Measurements from ENCODE around the gene RSPH4A.

RSPH4A gene

GRCh38 chr6:116672306-116672705 is 56.0 kb downstream of the RSPH4A start:
- H3K14ac ChIP-seq (ENCODE audit: low read length), result no peak overlapping the region
- no peaks in the 10 kb centered on the region for H3K36me3 ChIP-seq (replicated peaks in 1 of 2; ENCODE audit: control insufficient read depth in 2 of 2, insufficient read depth in 2 of 2, low read length in 2 of 2)
- no peak overlapping the region for H3K23ac ChIP-seq (ENCODE audit: low read depth, low read length, poor library complexity)
- no peak overlapping the region for H4K91ac ChIP-seq (ENCODE audit: low read depth, low read length, poor library complexity)
- H3K79me1 ChIP-seq (ENCODE audit: low read depth, low read length), result peaks cover 3% of the 10 kb centered on the region
- WGBS, 2 donors (ENCODE audit: extremely low coverage in 2 of 2, insufficient read length in 2 of 2, insufficient replicate concordance in 1 of 2), result no CpG with 5 or more reads among the region's 4 CpGs
- DNase-seq (ENCODE audit: low spot score), result no peak
- no peak overlapping the region for H2AFZ ChIP-seq (ENCODE audit: low read length)
- no peak overlapping the region for H2BK120ac ChIP-seq (ENCODE audit: low read depth, low read length)
- no peak overlapping the region for H3K9ac ChIP-seq (ENCODE audit: low read depth, low read length, poor library complexity)
- no peak overlapping the region for H2BK15ac ChIP-seq (ENCODE audit: low read length)
- H3K4me2 ChIP-seq (ENCODE audit: insufficient read depth, low read length, poor library complexity, severe bottlenecking), result no peak overlapping the region
- H2AK5ac ChIP-seq (ENCODE audit: low read depth, low read length), result no peak overlapping the region
- H4K8ac ChIP-seq (ENCODE audit: low read depth, low read length), result no peak overlapping the region
- peaks cover 0 to 1% of the 10 kb centered on the region in 2 donors for H3K4me1 ChIP-seq (ENCODE audit: control insufficient read depth in 2 of 2, insufficient read depth in 1 of 2, low read depth in 1 of 2, low read length in 2 of 2)
- H3K4me3 ChIP-seq (ENCODE audit: low read length in 2 of 2), result no peak overlapping the region
- H3K27ac ChIP-seq (replicated peaks; ENCODE audit: low read length), result no peak overlapping the region
- peaks cover 0 to 36% (median 0%) of the 10 kb centered on the region in 3 experiments for H3K27me3 ChIP-seq (ENCODE audit: control insufficient read depth in 3 of 3, insufficient read depth in 3 of 3, low read depth in 1 of 3, low read length in 3 of 3)
- no peaks in the 10 kb centered on the region for H3K9me3 ChIP-seq (replicated peaks in 1 of 2; ENCODE audit: control insufficient read depth in 2 of 2, insufficient read depth in 1 of 2, low read depth in 1 of 2, low read length in 2 of 2)
- no peak overlapping the region for H3K4ac ChIP-seq (ENCODE audit: low read length)
- H2BK5ac ChIP-seq (ENCODE audit: low read length), result no peak overlapping the region
- H3K18ac ChIP-seq (ENCODE audit: low read length), result no peak overlapping the region
- no peak overlapping the region for H2BK12ac ChIP-seq (ENCODE audit: low read length)

DNA sequence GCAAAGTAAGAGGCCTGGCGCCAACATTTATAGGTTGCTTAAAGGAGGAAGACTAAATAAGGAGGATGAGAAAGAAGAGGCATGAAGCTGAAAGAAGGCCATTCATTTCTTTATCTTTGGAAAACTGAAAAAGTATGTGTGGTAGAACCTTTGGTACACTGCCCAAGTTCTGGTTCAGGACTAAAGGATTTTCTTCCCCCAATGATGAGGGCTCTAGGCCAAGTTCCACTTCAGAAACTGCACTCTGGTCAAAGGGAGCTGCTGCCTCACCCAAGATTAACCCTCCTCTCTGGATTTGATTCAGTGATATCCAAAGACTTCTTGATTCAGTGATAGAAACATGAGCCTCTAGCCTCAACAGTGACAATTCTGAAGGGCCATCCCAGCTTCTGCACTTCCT is 59.7 kb downstream of the RSPH4A start:
- no peaks in the 10 kb centered on the region for H3K9me3 ChIP-seq (replicated peaks in 1 of 2; ENCODE audit: control insufficient read depth in 2 of 2, insufficient read depth in 1 of 2, low read depth in 1 of 2, low read length in 2 of 2)
- H3K4me3 ChIP-seq (ENCODE audit: low read length in 2 of 2), result no peak overlapping the region
- H3K36me3 ChIP-seq (replicated peaks in 1 of 2; ENCODE audit: control insufficient read depth in 2 of 2, insufficient read depth in 2 of 2, low read length in 2 of 2), result no peaks in the 10 kb centered on the region
- H3K23ac ChIP-seq (ENCODE audit: low read depth, low read length, poor library complexity), result no peak overlapping the region
- WGBS, 2 donors (ENCODE audit: extremely low coverage in 2 of 2, insufficient read length in 2 of 2, insufficient replicate concordance in 1 of 2), result no CpG with 5 or more reads among the region's 1 CpG
- no peak overlapping the region for H3K9ac ChIP-seq (ENCODE audit: low read depth, low read length, poor library complexity)
- H2AFZ ChIP-seq (ENCODE audit: low read length), result no peak overlapping the region
- H3K27me3 ChIP-seq (ENCODE audit: control insufficient read depth in 3 of 3, insufficient read depth in 3 of 3, low read depth in 1 of 3, low read length in 3 of 3), result peaks cover 0 to 36% (median 0%) of the 10 kb centered on the region in 3 experiments
- no peak overlapping the region for H3K4me2 ChIP-seq (ENCODE audit: insufficient read depth, low read length, poor library complexity, severe bottlenecking)
- H2BK120ac ChIP-seq (ENCODE audit: low read depth, low read length), result no peak overlapping the region
- H4K8ac ChIP-seq (ENCODE audit: low read depth, low read length), result no peak overlapping the region
- no peak overlapping the region for H3K27ac ChIP-seq (replicated peaks; ENCODE audit: low read length)
- no peak overlapping the region for H2AK5ac ChIP-seq (ENCODE audit: low read depth, low read length)
- no peak overlapping the region for H4K91ac ChIP-seq (ENCODE audit: low read depth, low read length, poor library complexity)
- no peak overlapping the region for H2BK5ac ChIP-seq (ENCODE audit: low read length)
- H3K4me1 ChIP-seq (ENCODE audit: control insufficient read depth in 2 of 2, insufficient read depth in 1 of 2, low read depth in 1 of 2, low read length in 2 of 2), result no peaks in the 10 kb centered on the region
- H2BK15ac ChIP-seq (ENCODE audit: low read length), result no peak overlapping the region
- no peak overlapping the region for H3K4ac ChIP-seq (ENCODE audit: low read length)
- H3K79me1 ChIP-seq (ENCODE audit: low read depth, low read length), result no peaks in the 10 kb centered on the region
- DNase-seq (ENCODE audit: low spot score), result no peak
- no peak overlapping the region for H3K14ac ChIP-seq (ENCODE audit: low read length)
- no peak overlapping the region for H3K18ac ChIP-seq (ENCODE audit: low read length)
- H2BK12ac ChIP-seq (ENCODE audit: low read length), result no peak overlapping the region

- Histone ChIP-seq H3K23ac (ENCODE audit: low read depth, low read length, poor library complexity) (peak within 1 kb of the TSS; percentile 8), H3K4me1 (ENCODE audit: control insufficient read depth in 2 of 2, insufficient read depth in 1 of 2, low read depth in 1 of 2, low read length in 2 of 2) (no peaks in the 10 kb centered on the region), H3K27ac (replicated peaks; ENCODE audit: low read length) (peak within 1 kb of the TSS; percentile 89), H2BK15ac (ENCODE audit: low read length) (peak within 1 kb of the TSS; percentile 51), H2BK120ac (ENCODE audit: low read depth, low read length) (peak within 1 kb of the TSS; percentile 85), H3K79me1 (ENCODE audit: low read depth, low read length) (peaks cover 2% of the 10 kb centered on the region), H3K36me3 (replicated peaks in 1 of 2; ENCODE audit: control insufficient read depth in 2 of 2, insufficient read depth in 2 of 2, low read length in 2 of 2) (peaks cover 0 to 17% of the 10 kb centered on the region in 2 donors), H4K8ac (ENCODE audit: low read depth, low read length) (no peak within 1 kb of the TSS), H3K18ac (ENCODE audit: low read length) (peak within 1 kb of the TSS; percentile 97), H2AK5ac (ENCODE audit: low read depth, low read length) (peak within 1 kb of the TSS; percentile 15), H3K4me2 (ENCODE audit: insufficient read depth, low read length, poor library complexity, severe bottlenecking) (peak within 1 kb of the TSS; percentile 64), H3K27me3 (ENCODE audit: control insufficient read depth in 3 of 3, insufficient read depth in 3 of 3, low read depth in 1 of 3, low read length in 3 of 3) (peaks cover 0 to 9% (median 0%) of the 10 kb centered on the region in 3 experiments), H3K4ac (ENCODE audit: low read length) (no peak within 1 kb of the TSS), H2AFZ (ENCODE audit: low read length) (peak within 1 kb of the TSS; percentile 91), H4K91ac (ENCODE audit: low read depth, low read length, poor library complexity) (peak within 1 kb of the TSS; percentile 7), H3K9ac (ENCODE audit: low read depth, low read length, poor library complexity) (peak within 1 kb of the TSS; percentile 74), H3K14ac (ENCODE audit: low read length) (peak within 1 kb of the TSS; percentile 72), H3K4me3 (ENCODE audit: low read length in 2 of 2) (peak within 1 kb of the TSS; percentile 84 to 89), H2BK5ac (ENCODE audit: low read length) (peak within 1 kb of the TSS; percentile 54), H2BK12ac (ENCODE audit: low read length) (no peak within 1 kb of the TSS), H3K9me3 (replicated peaks in 1 of 2; ENCODE audit: control insufficient read depth in 2 of 2, insufficient read depth in 1 of 2, low read depth in 1 of 2, low read length in 2 of 2) (peaks cover 0 to 3% of the 10 kb centered on the region in 2 donors)
- DNase-seq (ENCODE audit: low spot score), result peak; percentile 89
- no CpG with 5 or more reads among the region's 69 CpGs for WGBS, 2 donors (ENCODE audit: extremely low coverage in 2 of 2, insufficient read length in 2 of 2, insufficient replicate concordance in 1 of 2)
Observed at GRCh38 chr6:116680880-116681672, 64.8 kb downstream of the RSPH4A start, which contains the start of gene KPNA5. Gene KPNA5 (plus strand): TSS chr6:116681211. CDS start chr6:116681335, 124 bp downstream.

DNA sequence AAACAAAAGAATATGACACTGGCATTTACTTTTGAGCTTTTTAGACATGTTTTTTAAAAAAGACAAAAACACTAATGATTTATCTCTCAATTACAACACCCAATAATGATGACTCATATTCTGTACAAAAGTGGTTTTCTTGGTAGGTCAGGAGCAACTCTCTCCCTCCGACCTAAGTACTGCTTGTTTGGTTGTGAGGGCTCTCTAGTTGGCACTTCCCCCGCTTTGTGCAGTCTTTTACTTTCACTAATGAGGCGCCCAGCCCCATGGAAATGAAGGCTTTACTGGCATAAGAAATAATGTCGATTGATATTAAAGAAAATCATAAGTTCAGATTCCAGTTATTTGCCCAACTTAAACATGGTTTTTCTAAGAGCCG is 66.0 kb downstream of the RSPH4A start:
- no peak overlapping the region for H3K4ac ChIP-seq (ENCODE audit: low read length)

More for the DNA sequence above, 66.0 kb downstream of the RSPH4A start:
- Histone ChIP-seq H2BK5ac (ENCODE audit: low read length) (no peak overlapping the region), H2AFZ (ENCODE audit: low read length) (peak overlapping the region; percentile 91), H3K14ac (ENCODE audit: low read length) (no peak overlapping the region), H2BK12ac (ENCODE audit: low read length) (no peak overlapping the region), H3K9ac (ENCODE audit: low read depth, low read length, poor library complexity) (no peak overlapping the region), H3K36me3 (replicated peaks in 1 of 2; ENCODE audit: control insufficient read depth in 2 of 2, insufficient read depth in 2 of 2, low read length in 2 of 2) (peaks cover 0 to 17% of the 10 kb centered on the region in 2 donors), H4K8ac (ENCODE audit: low read depth, low read length) (no peak overlapping the region), H3K18ac (ENCODE audit: low read length) (no peak overlapping the region), H3K27me3 (ENCODE audit: control insufficient read depth in 3 of 3, insufficient read depth in 3 of 3, low read depth in 1 of 3, low read length in 3 of 3) (no peaks in the 10 kb centered on the region), H3K4me3 (ENCODE audit: low read length in 2 of 2) (peak overlapping the region in 1 of 2 donors; percentile 89), H3K4me1 (ENCODE audit: control insufficient read depth in 2 of 2, insufficient read depth in 1 of 2, low read depth in 1 of 2, low read length in 2 of 2) (no peaks in the 10 kb centered on the region), H3K4me2 (ENCODE audit: insufficient read depth, low read length, poor library complexity, severe bottlenecking) (no peak overlapping the region), H3K23ac (ENCODE audit: low read depth, low read length, poor library complexity) (no peak overlapping the region), H2BK120ac (ENCODE audit: low read depth, low read length) (no peak overlapping the region), H2AK5ac (ENCODE audit: low read depth, low read length) (no peak overlapping the region), H4K91ac (ENCODE audit: low read depth, low read length, poor library complexity) (no peak overlapping the region), H2BK15ac (ENCODE audit: low read length) (no peak overlapping the region), H3K9me3 (replicated peaks in 1 of 2; ENCODE audit: control insufficient read depth in 2 of 2, insufficient read depth in 1 of 2, low read depth in 1 of 2, low read length in 2 of 2) (peaks cover 0 to 3% of the 10 kb centered on the region in 2 donors), H3K27ac (replicated peaks; ENCODE audit: low read length) (no peak overlapping the region), H3K79me1 (ENCODE audit: low read depth, low read length) (peaks cover 2% of the 10 kb centered on the region)
- WGBS, 2 donors (ENCODE audit: extremely low coverage in 2 of 2, insufficient read length in 2 of 2, insufficient replicate concordance in 1 of 2), result no CpG with 5 or more reads among the region's 5 CpGs
- no peak for DNase-seq (ENCODE audit: low spot score)
